Cardiac septum (tissue), 1 donor: ENCODE results near the gene TTC39C. TPM values are rescaled to one million over a fixed set of nuclear protein-coding genes. Genes with fewer than 3 reads are reported as not detected.
"Not testable (repeated sequence)": the region's sequence is repeated elsewhere in the genome, so short reads cannot be mapped to it uniquely, and the experiment has no call there.

Source experiments
- DNase-seq: peaks from one replicate; pipeline ENCODE4 v3.0.0-alpha.2; 2020; ENCODE audit warnings: low spot score
- intact Hi-C: fragments of 100-400 bp; cut with DNase I; formaldehyde crosslinking; loops from one replicate; pipeline ENCODE4 v1.14.0; 2022
- total RNA-seq: library from RNA; stranded (reverse); fragmentation: NEBNext Ultra II Directional; extraction: Animal tissue kit (Norgen Biotek cat#: 25700); gene quantifications from one replicate; pipeline ENCODE4 v1.2.1, GENCODE V29; 2021
- donor health status: DM: no; HTN: no; CAD: no.

TTC39C gene
- total RNA-seq, 1 donor from 2014 or later, result 9.2 TPM

GRCh38 chr18:24043403-24043802 is 28.8 kb downstream of the TTC39C start:
- intact Hi-C loops, result no loop called here
- DNase-seq, result no peak

- intact Hi-C loops, result no loop called here
- DNase-seq, result no peak
Measured at GRCh38 chr18:24048261-24048660, 33.7 kb downstream of the TTC39C start.

- intact Hi-C loops, result no loop called here
- DNase-seq, result no peak
Measured at GRCh38 chr18:24049142-24049541, 34.6 kb downstream of the TTC39C start.

GRCh38 chr18:24051031-24051947 is 36.7 kb downstream of the TTC39C start:
- intact Hi-C loops, result no loop called here
- no peak for DNase-seq

DNA sequence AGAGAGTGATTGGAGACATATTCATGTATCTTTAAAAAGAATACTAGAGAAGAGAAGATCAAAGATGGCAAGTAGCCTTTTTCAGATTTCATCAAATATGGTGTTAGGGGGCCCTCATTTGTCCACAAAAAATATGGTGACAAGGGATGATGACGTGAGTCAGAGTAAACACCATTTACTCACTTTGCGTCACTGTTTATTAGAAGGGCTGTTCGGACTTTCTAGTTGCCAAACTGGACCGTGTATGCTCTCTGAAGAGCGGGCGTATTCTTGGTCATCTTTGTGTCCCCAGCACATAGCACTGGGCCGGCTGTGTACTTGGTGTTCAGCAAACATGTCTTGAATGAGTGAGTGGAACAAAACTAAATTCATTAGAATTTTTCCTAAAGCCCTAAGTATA is 37.5 kb downstream of the TTC39C start:
- intact Hi-C loops, result no loop called here
- no peak for DNase-seq

- intact Hi-C loops, result no loop called here
- DNase-seq, result no peak
Measured at GRCh38 chr18:24053211-24053610, 38.7 kb downstream of the TTC39C start.

DNA sequence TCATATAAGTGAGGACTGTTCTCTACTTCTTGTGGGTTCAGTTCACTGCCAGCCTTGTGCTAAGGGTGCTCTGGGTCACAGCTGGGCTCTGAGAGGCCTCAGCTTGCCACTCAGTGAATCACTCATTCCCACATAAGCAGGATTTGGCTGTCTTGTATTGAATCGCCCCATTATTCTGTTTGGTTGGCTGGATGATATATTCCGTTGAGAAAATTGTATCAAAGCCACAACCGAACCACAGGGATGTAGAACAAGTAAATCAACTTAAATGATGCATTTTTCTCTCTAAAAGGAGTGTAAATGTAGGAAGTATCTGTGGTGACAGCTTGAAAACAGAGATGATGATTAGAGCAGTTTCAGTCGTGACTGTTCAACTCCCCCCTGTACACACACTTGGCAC is 39.6 kb downstream of the TTC39C start:
- intact Hi-C loops, result no loop called here
- DNase-seq, result no peak

GRCh38 chr18:24055009-24055804 is 40.7 kb downstream of the TTC39C start:
- intact Hi-C loops, result no loop called here
- DNase-seq, result no peak

DNA sequence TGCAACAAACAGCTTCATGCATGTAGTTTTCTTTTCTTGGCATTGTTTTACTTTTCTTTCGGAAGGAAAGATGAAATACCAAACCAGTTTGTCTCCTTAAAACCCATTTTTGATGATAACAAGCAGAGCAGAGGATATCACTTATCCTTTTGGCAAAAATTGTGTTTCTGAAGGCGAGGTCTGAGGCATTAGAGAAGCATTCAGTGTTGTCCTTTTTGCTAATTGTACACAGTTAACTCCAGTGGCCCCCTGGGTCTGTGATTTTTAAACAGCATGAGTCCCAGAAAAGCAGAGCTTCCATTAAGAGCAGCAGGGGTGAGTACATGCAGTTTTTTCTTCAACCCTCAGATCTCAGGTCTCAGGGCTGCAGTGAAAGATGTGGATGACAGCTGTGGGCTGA is 41.3 kb downstream of the TTC39C start:
- intact Hi-C loops, result no loop called here
- no peak for DNase-seq

GRCh38 chr18:24056506-24056905 is 42.0 kb downstream of the TTC39C start:
- intact Hi-C loops, result no loop called here

DNA sequence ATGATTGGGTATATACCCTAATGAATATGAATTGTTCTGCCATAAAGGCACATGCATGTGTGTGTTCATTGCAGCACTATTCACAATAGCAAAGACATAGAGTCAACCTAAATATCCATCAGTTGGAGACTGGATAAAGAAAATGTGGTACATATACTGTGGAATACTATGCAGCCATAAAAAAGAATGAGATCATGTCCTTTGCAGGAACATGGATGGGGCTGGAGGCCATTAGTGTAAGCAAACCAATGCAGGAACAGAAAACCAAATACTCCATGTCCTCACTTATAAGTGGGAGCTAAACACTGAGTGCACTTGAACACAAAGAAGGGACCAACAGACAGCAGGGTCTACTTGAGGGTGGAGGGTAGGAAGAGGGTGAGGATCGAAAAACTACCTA is 43.2 kb downstream of the TTC39C start:
- intact Hi-C loops, result no loop called here
- no peak for DNase-seq

More at GRCh38 chr18:24056506-24056905, 42.0 kb downstream of the TTC39C start:
- no peak for DNase-seq

DNA sequence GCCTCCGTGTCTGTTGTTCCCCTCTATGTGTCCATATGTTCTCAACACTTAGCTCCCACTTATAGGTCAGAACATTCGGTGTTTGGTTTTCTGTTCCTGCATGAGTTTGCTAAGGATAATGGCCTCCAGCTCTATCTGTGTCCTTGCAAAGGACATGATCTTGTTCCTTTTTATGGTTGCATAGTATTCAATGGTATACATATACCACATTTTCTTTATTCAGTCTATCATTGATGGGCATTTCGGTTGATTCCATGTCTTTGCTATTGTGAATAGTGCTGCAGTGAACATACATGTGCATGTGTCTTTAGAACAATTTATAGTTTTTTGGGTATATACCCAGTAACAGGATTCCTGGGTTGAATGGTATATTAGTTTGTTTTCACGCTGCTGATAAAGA is 44.8 kb downstream of the TTC39C start:
- intact Hi-C loops, result not testable (repeated sequence)

GRCh38 chr18:24060644-24061043 is 46.1 kb downstream of the TTC39C start:
- intact Hi-C loops, result no loop called here
- DNase-seq, result no peak

More for the DNA sequence above, 44.8 kb downstream of the TTC39C start:
- not testable (repeated sequence) for DNase-seq

DNA sequence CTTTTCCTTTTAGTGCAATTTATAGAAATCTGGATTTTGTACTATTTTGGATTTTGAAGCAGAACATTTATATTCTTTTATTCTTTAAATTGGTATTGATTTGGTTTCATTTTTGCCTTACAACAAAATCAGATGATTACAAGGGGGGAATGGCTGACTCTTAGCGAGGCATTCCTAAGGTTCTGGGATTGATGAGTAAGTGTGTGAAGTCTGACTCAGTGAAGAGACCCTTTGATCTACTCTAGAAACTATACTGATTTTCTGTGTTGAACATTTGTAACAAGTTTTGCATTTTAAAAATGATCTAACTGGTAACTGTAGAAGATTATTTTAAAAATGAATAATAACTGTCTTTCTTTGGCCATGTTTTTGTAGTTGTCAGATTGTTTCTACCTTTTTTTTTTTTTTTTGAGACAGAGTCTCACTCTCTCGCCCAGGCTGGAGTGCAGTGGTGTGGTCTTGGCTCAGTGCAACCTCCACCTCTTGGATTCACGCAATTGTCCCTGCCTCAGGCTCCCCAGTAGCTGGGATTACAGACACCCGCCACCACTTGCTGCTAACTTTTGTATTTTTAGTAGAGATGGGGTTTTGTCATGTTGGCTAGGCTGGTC is 48.7 kb downstream of the TTC39C start:
- DNase-seq, result no peak
- intact Hi-C loops, result no loop called here

- intact Hi-C loops, result no loop called here
- DNase-seq, result no peak
Measured at GRCh38 chr18:24064391-24065100, 50.0 kb downstream of the TTC39C start.

GRCh38 chr18:24065906-24066305 is 51.4 kb downstream of the TTC39C start:
- DNase-seq, result no peak
- intact Hi-C loops, result no loop called here

DNA sequence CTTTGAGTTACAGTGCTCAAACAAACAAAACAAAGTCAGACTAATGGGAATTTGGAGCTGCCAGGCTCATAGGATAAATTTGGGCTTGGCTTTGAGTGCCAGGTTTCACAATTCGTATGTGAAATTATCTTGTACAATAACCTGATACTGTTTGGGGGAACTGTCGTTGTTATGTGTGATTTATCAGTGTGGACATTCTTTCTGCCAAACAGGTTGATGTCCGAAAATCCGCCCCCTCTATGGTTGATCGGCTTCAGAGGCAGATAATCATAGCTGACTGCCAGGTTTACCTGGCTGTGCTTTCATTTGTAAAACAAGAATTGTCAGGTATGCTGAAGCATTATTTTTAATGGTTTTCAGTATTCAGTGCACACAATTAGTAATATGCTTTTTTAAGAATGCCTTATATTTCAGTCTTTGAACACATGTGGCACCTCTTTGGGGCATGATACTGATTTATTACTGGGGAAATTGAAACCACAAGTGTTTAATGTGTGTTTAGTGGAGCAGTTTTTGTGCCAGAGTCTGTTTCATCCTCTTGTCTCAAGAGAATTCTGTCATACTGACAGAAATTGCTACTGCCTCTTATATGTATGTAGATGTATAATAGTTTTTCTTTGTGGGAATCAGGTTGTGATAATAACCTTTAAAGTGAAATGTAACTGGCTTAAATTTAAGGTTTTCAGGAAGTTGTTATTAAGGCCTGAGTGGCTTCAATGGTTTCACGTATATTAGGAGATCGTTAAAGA is 54.6 kb downstream of the TTC39C start:
- intact Hi-C loops, result no loop called here
- no peak for DNase-seq

DNA sequence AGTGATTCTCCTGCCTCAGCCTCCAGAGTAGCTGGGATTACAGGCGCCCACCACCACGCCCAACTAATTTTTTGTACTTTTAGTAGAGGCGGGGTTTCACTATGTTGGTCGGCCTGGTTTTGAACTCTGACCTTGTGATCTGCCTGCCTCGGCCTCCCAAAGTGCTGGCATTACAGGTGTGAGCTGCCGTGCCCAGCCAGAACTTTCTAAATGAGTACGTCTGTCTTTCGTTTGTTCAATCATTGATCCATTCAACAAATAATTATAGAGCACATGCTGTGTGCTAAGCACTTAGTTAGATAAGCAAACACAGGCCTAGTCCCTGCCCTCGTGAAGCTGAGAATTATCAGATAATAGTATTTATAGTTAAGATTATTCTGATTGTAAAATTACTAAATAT is 56.5 kb downstream of the TTC39C start:
- no peak for DNase-seq
- intact Hi-C loops, result no loop called here

DNA sequence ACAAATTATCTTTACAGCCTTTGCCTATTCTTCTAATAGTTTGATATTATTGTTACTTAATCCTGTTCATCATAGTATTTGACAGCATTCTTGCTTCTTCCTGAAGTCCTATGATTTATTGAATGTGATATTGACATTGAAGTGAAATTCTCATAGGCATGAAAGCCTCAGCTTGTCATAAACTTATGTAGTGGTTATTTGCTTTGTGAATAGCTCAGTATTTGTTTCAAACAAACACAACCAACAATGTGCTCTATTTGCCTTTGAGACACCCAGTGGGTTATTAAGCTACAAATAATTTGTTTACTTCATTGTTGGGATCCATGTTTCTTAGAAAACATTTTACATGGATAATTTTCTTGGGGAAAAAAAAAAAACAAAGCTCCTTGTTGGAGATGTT is 57.2 kb downstream of the TTC39C start:
- intact Hi-C loops, result no loop called here
- no peak for DNase-seq
